Esophagus muscularis mucosa (tissue), 4 donors: ENCODE results near the gene AKAP12.

Experiments used
- EP300 ChIP-seq: sonication (generic); formaldehyde crosslinking; IDR thresholded peaks from one replicate; pipeline ENCODE4 v1.6.1; 2017; ENCODE audit warnings: antibody characterized with exemption
- POLR2A ChIP-seq: fragments of 450-650 bp; IDR thresholded peaks from one replicate; pipeline ENCODE4 v1.6.1; 2017; ENCODE audit warnings: antibody characterized with exemption, moderate library complexity, mild to moderate bottlenecking, low read depth
- POLR2AphosphoS5 ChIP-seq, 2 donors: sonication (generic); formaldehyde crosslinking; IDR thresholded peaks; one replicate each; pipeline ENCODE4 v1.6.1; 2017; ENCODE audit warnings: antibody characterized with exemption in 2 of 2
- TF ChIP-seq, protein P1 (sequence below), 3 experiments: fragments of 200-600 bp in 2 of 3; fragments of 450-650 bp in 1 of 3; sonication (generic) in 2 of 3; IDR thresholded peaks; one replicate each; pipeline ENCODE4 v1.5.1; 2017 to 2019; ENCODE audit warnings: antibody characterized with exemption in 3 of 3, mild to moderate bottlenecking in 2 of 3, moderate library complexity in 1 of 3

DNA sequence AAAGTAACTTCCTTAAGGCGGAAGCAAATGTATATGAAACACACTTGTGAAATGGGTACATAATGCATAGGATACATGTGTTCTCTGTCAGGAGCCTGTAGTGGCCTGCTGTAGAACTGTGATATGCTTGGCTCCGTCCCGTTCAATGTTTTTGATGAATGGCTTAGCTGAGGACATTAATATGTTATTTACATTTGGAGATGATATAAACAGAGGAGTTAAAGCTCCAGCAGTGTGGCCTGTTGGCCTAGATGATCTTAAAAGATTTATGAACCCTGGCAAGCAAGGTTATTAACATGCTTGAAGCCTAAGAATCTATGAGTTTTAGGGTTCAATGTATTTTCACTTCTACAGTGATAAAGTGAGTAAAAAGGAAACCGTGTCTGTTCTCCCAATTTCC is 59.2 kb downstream of the AKAP12 start:
- TF ChIP-seq, protein P1, sequence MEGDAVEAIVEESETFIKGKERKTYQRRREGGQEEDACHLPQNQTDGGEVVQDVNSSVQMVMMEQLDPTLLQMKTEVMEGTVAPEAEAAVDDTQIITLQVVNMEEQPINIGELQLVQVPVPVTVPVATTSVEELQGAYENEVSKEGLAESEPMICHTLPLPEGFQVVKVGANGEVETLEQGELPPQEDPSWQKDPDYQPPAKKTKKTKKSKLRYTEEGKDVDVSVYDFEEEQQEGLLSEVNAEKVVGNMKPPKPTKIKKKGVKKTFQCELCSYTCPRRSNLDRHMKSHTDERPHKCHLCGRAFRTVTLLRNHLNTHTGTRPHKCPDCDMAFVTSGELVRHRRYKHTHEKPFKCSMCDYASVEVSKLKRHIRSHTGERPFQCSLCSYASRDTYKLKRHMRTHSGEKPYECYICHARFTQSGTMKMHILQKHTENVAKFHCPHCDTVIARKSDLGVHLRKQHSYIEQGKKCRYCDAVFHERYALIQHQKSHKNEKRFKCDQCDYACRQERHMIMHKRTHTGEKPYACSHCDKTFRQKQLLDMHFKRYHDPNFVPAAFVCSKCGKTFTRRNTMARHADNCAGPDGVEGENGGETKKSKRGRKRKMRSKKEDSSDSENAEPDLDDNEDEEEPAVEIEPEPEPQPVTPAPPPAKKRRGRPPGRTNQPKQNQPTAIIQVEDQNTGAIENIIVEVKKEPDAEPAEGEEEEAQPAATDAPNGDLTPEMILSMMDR (IDR thresholded peaks at IDR 0.05), result no peak
- TF ChIP-seq POLR2AphosphoS5 (IDR thresholded peaks at IDR 0.05), result no peak
- no peak for TF ChIP-seq POLR2A
- TF ChIP-seq EP300, result no peak
